ENCODE results near the gene ASTN2.

- no peak for TF ChIP-seq CTCF (IDR thresholded peaks at IDR 0.05)
- no peak for TF ChIP-seq POLR2A (IDR thresholded peaks at IDR 0.05)
These were observed at the start of gene ASTN2 for GRCh38 chr9:117414906-117415331.

Measured in lower leg skin (tissue), 3 donors.